RWPE1 (cell line): ENCODE data around the gene C20orf141.

Source experiments
- CTCF ChIA-PET: fragments of 350-600 bp; sonication (Branson Sonifier 250); formaldehyde crosslinking; extraction: SDS; loops from one replicate; lab custom pipeline; 2021; lab: Yijun Ruan, JAX
- POLR2A ChIA-PET: fragments of 400-600 bp; formaldehyde crosslinking; extraction: SDS; loops from one replicate; lab custom pipeline; 2020; ENCODE audit warnings: antibody characterized with exemption; ENCODE audit not compliant: low non-redundant PET; lab: Yijun Ruan, JAX
- DNase-seq: peaks from one replicate; pipeline ENCODE4 v3.0.0; 2012; ENCODE audit warnings: low spot score
- H3K27ac ChIP-seq: fragments of 450-650 bp; 2 replicates; pipeline ENCODE4 v1.5.1; 2017
- CTCF ChIP-seq: fragments of 450-650 bp; conservative IDR thresholded peaks from 2 replicates; pipeline ENCODE4 v1.5.1; 2017; ENCODE audit warnings: low read depth, mild to moderate bottlenecking

Gene C20orf141

GRCh38 chr20:2799271-2799670 lies 15.5 kb upstream of the C20orf141 start:
- DNase-seq: no peak
- CTCF ChIA-PET: interaction anchor here (0.6 kb wide), 1 partner anchor 27 kb away, joined by 4 read pairs; no protein-coding TSS in a partner anchor
- POLR2A ChIA-PET: no interaction called here
- no peak overlapping the region for H3K27ac ChIP-seq
- TF ChIP-seq CTCF: no peak

GRCh38 chr20:2799688-2800520 lies 14.9 kb upstream of the C20orf141 start:
- DNase-seq: no peak

GRCh38 chr20:2800521-2801285 lies 14.1 kb upstream of the C20orf141 start, which contains the start of gene CPXM1:
Gene CPXM1 (minus strand): TSS chr20:2800627. CDS start chr20:2800572, 55 bp downstream.
- TF ChIP-seq CTCF: no peak
- no peak within 1 kb of the TSS for H3K27ac ChIP-seq
- DNase-seq: no peak
- ChIA-PET POLR2A (no interaction called here), CTCF (interaction anchor here (0.5 kb wide), 1 partner anchor 28 kb away, joined by 3 read pairs; no protein-coding TSS in a partner anchor)

More at GRCh38 chr20:2799688-2800520, 14.9 kb upstream of the C20orf141 start:
- no peak for TF ChIP-seq CTCF
- no peak overlapping the region for H3K27ac ChIP-seq
- ChIA-PET POLR2A (no interaction called here), CTCF (interaction anchor here (0.5 to 0.6 kb wide), 2 partner anchors 27 to 28 kb away, joined by 3 to 4 read pairs; no protein-coding TSS in a partner anchor)

- TF ChIP-seq CTCF: no peak
- no peak overlapping the region for H3K27ac ChIP-seq
- ChIA-PET POLR2A (no interaction called here), CTCF (no interaction called here)
- DNase-seq: no peak
Measured at GRCh38 chr20:2801286-2801728, 13.5 kb upstream of the C20orf141 start.

- ChIA-PET CTCF (no interaction called here), POLR2A (no interaction called here)
- H3K27ac ChIP-seq: no peak overlapping the region
- no peak for DNase-seq
- TF ChIP-seq CTCF: no peak
Measured at GRCh38 chr20:2804041-2804828, 10.6 kb upstream of the C20orf141 start.
